Measurements from ENCODE around the gene SCARB1.

The SCARB1 gene

GRCh38 chr12:124822218-124822617 is 41.4 kb downstream of the SCARB1 start:
- H3K36me3 ChIP-seq = no peaks in the 10 kb centered on the region
- H3K9me3 ChIP-seq = no peaks in the 10 kb centered on the region
- H3K4me3 ChIP-seq (ENCODE audit: low read depth in 1 of 2, low read length in 1 of 2) = no peak overlapping the region
- no peaks in the 10 kb centered on the region for H3K27me3 ChIP-seq
- H3K27ac ChIP-seq = no peak overlapping the region
- no peak for TF ChIP-seq CTCF (IDR thresholded peaks at IDR 0.05)
- no peaks in the 10 kb centered on the region for H3K4me1 ChIP-seq (ENCODE audit: control insufficient read depth in 1 of 2, insufficient read depth in 1 of 2, low read depth in 1 of 2, low read length in 1 of 2)

GRCh38 chr12:124821252-124822200 is 42.1 kb downstream of the SCARB1 start:
- Histone ChIP-seq H3K36me3 (no peaks in the 10 kb centered on the region), H3K4me1 (ENCODE audit: control insufficient read depth in 1 of 2, insufficient read depth in 1 of 2, low read depth in 1 of 2, low read length in 1 of 2) (no peaks in the 10 kb centered on the region), H3K4me3 (ENCODE audit: low read depth in 1 of 2, low read length in 1 of 2) (no peak overlapping the region), H3K27me3 (no peaks in the 10 kb centered on the region), H3K9me3 (no peaks in the 10 kb centered on the region), H3K27ac (no peak overlapping the region)
- no peak for TF ChIP-seq CTCF (IDR thresholded peaks at IDR 0.05)

- no peaks in the 10 kb centered on the region for H3K36me3 ChIP-seq
- TF ChIP-seq CTCF (IDR thresholded peaks at IDR 0.05) = no peak
- peaks cover 3 to 9% of the 10 kb centered on the region in 2 experiments for H3K4me1 ChIP-seq (ENCODE audit: control insufficient read depth in 1 of 2, insufficient read depth in 1 of 2, low read depth in 1 of 2, low read length in 1 of 2)
- H3K27me3 ChIP-seq = no peaks in the 10 kb centered on the region
- no peaks in the 10 kb centered on the region for H3K9me3 ChIP-seq
- H3K4me3 ChIP-seq (ENCODE audit: low read depth in 1 of 2, low read length in 1 of 2) = no peak overlapping the region
- no peak overlapping the region for H3K27ac ChIP-seq
These were observed 43.5 kb downstream of the SCARB1 start for GRCh38 chr12:124820199-124820598.

GRCh38 chr12:124819525-124819924 is 44.1 kb downstream of the SCARB1 start:
- Histone ChIP-seq H3K36me3 (no peaks in the 10 kb centered on the region), H3K9me3 (no peaks in the 10 kb centered on the region), H3K27me3 (no peaks in the 10 kb centered on the region), H3K27ac (no peak overlapping the region), H3K4me1 (ENCODE audit: control insufficient read depth in 1 of 2, insufficient read depth in 1 of 2, low read depth in 1 of 2, low read length in 1 of 2) (peaks cover 9 to 16% of the 10 kb centered on the region in 2 experiments), H3K4me3 (ENCODE audit: low read depth in 1 of 2, low read length in 1 of 2) (no peak overlapping the region)
- TF ChIP-seq CTCF (IDR thresholded peaks at IDR 0.05) = no peak

- no peak for TF ChIP-seq CTCF (IDR thresholded peaks at IDR 0.05)
- H3K9me3 ChIP-seq = no peaks in the 10 kb centered on the region
- no peaks in the 10 kb centered on the region for H3K36me3 ChIP-seq
- H3K4me1 ChIP-seq (ENCODE audit: control insufficient read depth in 1 of 2, insufficient read depth in 1 of 2, low read depth in 1 of 2, low read length in 1 of 2) = peaks cover 9 to 16% of the 10 kb centered on the region in 2 experiments
- H3K27me3 ChIP-seq = no peaks in the 10 kb centered on the region
- no peak overlapping the region for H3K4me3 ChIP-seq (ENCODE audit: low read depth in 1 of 2, low read length in 1 of 2)
- no peak overlapping the region for H3K27ac ChIP-seq
These were observed 44.6 kb downstream of the SCARB1 start for GRCh38 chr12:124819080-124819479.
